ENCODE results near the gene ATP1A3. TPM values are rescaled to one million over a fixed set of nuclear protein-coding genes. Genes with fewer than 3 reads are reported as not detected.
A peak's percentile ranks its signal among the peaks of the same experiment; 100 is the strongest.

Gene ATP1A3
- total RNA-seq, 1 donor from 2014 or later = 0.05 TPM

DNA sequence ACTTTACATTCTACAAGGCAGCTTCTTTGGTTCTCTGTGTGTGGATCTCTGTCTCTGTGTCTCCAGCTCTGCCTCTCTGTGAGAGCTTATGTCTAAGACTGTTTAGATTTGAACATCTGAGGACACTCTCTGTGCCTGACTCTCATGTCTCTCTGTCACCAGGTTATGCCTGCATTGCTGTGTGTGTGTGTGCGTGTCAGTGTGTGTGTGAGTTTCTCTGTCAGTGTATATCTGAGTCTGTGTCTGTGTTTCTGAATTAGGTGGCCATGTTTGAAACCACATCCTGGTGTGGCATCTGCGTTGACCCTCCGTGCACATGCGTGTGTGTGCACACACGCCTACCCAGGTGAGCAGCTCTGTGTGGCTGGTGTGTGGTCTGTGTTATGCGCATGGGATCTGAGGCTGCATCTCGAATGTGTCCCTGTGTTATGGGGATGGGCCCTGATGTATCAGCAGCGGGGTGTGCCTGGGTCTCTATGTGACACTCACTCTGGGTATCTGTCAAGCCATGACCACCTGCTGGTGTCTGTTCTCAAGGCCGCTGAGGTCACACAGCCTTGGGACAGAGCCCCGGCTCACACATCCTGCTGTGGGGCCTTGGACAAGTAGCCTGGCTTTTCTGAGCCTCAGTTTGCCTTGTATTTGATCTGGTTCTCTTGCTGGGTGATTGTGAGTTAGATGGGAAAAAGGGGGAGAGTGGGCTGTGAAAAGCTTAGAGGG, 6.7 kb downstream of the ATP1A3 start:
- no peak for DNase-seq (ENCODE audit: low read depth)

GRCh38 chr19:41984961-41985360, 9.1 kb downstream of the ATP1A3 start:
- no peak for DNase-seq (ENCODE audit: low read depth)

DNA sequence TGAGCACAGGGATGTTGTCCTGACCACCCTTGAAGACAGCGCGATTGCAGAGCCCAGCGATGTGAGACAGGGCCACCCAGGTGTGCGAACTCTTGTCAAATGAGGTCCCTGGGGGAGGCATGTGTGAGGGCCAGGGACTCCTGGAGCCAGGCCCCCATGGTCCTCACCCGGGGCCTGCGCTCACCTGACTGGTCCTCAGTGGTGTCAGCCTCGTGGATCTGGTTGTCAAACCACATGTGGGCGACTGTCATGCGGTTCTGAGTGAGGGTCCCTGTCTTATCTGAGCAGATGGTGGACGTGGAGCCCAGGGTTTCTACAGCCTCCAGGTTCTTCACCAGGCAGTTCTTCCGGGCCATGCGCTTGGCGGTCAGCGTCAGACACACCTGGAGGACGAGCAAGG, 12.3 kb downstream of the ATP1A3 start:
- no peak for DNase-seq (ENCODE audit: low read depth)

- no peak for DNase-seq (ENCODE audit: low read depth)
Observed at GRCh38 chr19:41978470-41978869, 15.6 kb downstream of the ATP1A3 start.

GRCh38 chr19:41977916-41978315, 16.1 kb downstream of the ATP1A3 start:
- DNase-seq (ENCODE audit: low read depth) = no peak

DNA sequence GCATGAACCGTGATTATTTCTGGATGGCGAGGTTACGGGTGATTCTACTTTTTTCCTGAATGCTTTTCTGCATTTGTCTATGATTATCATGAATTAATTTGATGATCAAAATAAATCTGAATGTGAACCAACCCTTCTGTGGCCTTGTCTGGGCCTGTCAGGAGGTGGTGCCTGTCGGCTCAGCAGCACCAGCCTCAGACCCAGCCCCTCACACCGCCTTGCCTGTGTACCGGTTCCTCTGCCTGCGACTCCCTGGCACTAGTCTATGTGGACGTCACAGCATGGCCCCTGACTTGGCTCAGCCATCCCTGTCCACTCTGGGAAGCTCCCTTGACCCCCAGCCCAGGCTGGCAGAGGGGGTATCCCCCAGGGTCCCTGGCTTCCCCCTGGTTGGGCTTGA, 19.4 kb downstream of the ATP1A3 start:
- DNase-seq (ENCODE audit: low read depth) = no peak

GRCh38 chr19:41971363-41971762, 22.7 kb downstream of the ATP1A3 start:
- no peak for DNase-seq (ENCODE audit: low read depth)

- no peak for DNase-seq (ENCODE audit: low read depth)
Observed at GRCh38 chr19:41969772-41970458, 24.1 kb downstream of the ATP1A3 start.

GRCh38 chr19:41968751-41969595, 25.1 kb downstream of the ATP1A3 start:
- no peak for DNase-seq (ENCODE audit: low read depth)

DNA sequence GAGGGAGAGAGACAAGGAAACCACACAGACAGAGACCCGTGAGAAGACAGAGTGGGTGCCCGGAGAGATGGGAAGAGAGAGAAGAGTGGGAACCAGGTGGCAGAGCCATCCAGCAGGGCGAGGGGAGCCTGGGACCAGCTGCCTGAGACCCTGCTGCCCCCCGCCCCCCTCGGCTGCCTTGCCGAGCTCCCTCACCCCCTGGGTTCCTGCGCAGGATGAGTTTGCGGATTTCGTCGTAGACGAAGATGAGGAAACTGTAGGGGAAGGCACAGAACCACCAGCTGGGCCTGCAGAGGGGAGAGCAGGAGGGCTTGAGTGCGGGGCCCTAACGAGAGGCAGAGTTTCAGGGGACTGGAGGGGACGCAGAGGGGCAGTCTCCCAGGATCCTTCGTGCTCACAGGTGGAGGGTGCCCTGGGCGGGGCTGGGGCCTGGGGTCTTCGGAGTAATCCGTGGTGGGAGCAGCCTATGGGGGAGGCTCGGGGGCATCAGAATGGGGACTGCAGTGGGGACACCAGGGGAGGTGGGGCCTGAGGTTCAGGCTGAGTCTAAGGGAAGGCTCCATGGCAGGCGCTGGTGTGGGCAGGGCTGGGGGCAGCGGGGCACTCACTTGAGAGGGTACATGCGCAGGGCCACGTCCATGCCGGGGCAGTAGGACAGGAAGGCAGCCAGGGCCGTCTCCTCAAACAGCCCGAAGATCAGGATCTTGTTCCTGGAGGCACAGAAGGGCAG, 26.8 kb downstream of the ATP1A3 start:
- no peak for DNase-seq (ENCODE audit: low read depth)

DNA sequence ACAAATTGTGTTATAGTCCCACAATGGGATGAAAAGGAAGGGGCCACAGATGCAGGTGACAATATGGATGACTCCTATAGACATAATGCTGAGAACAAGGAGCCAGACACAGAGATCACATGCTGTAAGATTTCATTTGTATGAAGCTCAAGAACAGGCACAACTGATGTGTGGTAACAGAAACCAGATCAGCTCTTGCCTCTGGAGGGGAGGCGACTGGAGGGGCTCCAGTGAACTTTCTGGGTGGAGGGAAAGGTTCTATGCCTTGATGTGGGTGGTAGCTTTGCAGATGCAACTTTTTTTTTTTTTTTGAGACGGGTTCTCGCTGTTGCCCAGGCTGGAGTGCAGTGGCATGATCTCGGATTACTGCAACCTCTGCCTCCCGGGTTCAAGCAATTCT, 28.9 kb downstream of the ATP1A3 start:
- DNase-seq (ENCODE audit: low read depth) = no peak

- DNase-seq (ENCODE audit: low read depth) = no peak
Observed at GRCh38 chr19:41960973-41961372, 33.1 kb downstream of the ATP1A3 start.

DNA sequence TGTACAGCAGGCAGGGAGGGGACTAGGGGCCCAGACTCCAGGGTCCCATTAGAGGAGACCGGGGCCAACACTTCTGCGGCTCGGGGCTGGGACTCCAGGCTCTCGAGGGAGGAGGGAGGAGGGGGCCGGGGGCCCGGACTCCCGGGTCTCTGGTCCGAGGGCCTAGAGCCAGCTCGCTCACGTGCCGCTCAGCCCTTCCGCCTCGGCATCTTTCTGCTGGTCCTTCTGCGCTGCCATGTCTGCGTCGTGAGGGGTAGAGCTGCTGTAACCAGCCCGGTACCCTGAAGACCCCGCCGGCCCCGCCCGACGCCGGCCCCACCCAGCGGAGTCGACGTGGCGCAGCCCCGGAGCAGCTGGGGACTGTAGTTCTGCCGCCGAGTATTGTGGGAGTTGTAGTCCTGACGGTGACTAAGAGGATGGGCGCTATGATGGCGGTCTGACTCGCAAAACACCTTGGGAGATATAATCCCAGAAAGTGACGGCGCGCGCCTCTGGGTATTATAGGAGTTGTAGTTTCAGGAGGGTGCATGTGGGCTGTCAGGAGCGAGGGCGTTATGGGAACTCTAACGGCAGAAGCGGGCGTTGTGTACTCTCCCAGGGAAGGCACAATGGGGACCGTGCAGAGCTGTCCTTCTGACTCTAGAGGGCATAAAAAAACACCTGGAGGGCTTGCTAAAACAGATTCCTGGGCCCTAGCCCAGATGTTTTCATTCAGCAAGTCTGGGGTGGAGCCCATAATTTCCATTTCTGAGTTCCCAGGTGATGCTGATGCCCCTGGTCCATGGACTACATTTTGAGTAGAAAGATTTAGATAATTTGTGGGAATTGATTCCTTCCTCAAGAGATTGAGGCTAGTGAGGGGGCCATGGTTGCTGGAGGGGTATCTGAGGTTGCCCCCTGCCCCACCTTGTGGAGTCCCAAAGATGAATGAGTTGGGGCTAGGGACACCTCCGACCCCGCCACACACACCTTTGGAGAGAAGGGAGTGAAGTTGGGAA, 34.7 kb downstream of the ATP1A3 start, which contains the start of gene RABAC1:
Gene RABAC1, minus strand, starts transcription at position 266 of the 998 bp plus-strand sequence. Its CDS starts 29 bp downstream, at position 237.
- DNase-seq (ENCODE audit: low read depth) = peak; percentile 81

GRCh38 chr19:41958367-41959055, 35.5 kb downstream of the ATP1A3 start:
- DNase-seq (ENCODE audit: low read depth) = peak; percentile 36

- DNase-seq (ENCODE audit: low read depth) = peak; percentile 87
Observed at GRCh38 chr19:41957838-41958366, 36.1 kb downstream of the ATP1A3 start.

GRCh38 chr19:41957161-41957837, 36.7 kb downstream of the ATP1A3 start:
- no peak for DNase-seq (ENCODE audit: low read depth)

GRCh38 chr19:41956621-41957020, 37.4 kb downstream of the ATP1A3 start:
- DNase-seq (ENCODE audit: low read depth) = no peak

DNA sequence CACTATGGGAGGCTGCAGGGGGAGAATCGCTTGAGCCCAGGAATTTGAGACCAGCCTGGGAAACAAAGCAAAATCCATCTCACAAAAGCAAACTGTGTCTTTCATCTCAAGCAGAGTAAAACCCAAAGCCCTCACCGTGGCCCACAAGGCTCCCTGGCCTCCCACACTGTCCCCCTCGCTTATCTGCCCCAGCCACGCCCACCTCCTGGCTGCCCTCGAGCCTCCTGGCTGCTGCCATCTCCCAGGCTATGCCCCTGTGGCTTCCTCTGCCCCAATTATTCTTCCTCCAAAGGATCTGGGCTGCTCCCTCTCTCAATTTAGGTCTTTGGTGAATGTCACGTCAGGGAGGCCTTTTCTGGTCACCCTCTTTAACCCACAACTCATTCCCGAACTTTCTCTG, 38.5 kb downstream of the ATP1A3 start:
- DNase-seq (ENCODE audit: low read depth) = no peak

DNA sequence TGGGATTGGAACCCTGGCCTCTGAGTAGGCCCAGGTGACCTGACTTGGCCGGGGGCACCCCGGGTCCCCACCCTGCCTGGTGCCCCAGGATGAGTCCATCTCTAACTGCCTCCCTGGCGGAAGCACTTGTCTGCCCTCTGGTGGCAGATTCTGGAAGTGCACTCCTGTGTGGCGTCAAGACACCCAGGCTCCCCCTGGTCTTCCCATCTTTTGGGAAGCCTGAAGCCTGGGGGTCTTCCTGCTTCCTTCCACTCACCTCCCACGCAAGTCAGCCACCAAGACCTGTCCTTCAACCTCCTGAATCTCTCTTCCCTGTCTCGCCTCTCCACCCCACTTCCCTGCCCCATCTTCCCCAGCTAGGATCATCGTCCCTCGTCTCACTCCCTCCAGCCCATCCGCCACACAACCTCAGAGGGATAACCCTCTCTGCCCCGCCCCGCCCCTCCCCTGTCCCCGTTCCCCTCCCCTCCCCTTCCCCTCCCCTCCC, 42.3 kb downstream of the ATP1A3 start:
- DNase-seq (ENCODE audit: low read depth) = peak; percentile 42

Measured in renal cortical epithelial cell (primary cell).